GM19238 (cell line): ENCODE measurements around the gene NCDN.
A peak's percentile ranks its signal among the peaks of the same experiment; 100 is the strongest.
"Not testable (repeated sequence)": the region's sequence is repeated elsewhere in the genome, so short reads cannot be mapped to it uniquely, and the experiment has no call there.

ENCODE experiments used
- DNase-seq: peaks from one replicate; pipeline ENCODE4 v3.0.0; 2011; ENCODE audit warnings: low spot score; ENCODE audit not compliant: insufficient read length

NCDN gene

GRCh38 chr1:35568975-35569395 is 11.4 kb downstream of the NCDN start:
- DNase-seq: peak; percentile 83

- DNase-seq: no peak
Observed at GRCh38 chr1:35569936-35570335, 12.3 kb downstream of the NCDN start.

- no peak for DNase-seq
Observed at GRCh38 chr1:35570589-35571137, 13.1 kb downstream of the NCDN start.

GRCh38 chr1:35571263-35571662 is 13.7 kb downstream of the NCDN start:
- no peak for DNase-seq

GRCh38 chr1:35572296-35572695 is 14.7 kb downstream of the NCDN start:
- no peak for DNase-seq

- DNase-seq: no peak
Observed at GRCh38 chr1:35573198-35574124, 15.9 kb downstream of the NCDN start, which contains the start of gene TFAP2E. TFAP2E (plus strand) TSS chr1:35573314; CDS start chr1:35573578, 264 bp downstream.

GRCh38 chr1:35574125-35574654 is 16.6 kb downstream of the NCDN start:
- no peak for DNase-seq

GRCh38 chr1:35574655-35575415 is 17.2 kb downstream of the NCDN start:
- DNase-seq: no peak

- no peak for DNase-seq
Observed at GRCh38 chr1:35575416-35575958, 17.9 kb downstream of the NCDN start.

GRCh38 chr1:35576061-35576765 is 18.6 kb downstream of the NCDN start:
- no peak for DNase-seq

GRCh38 chr1:35576766-35577070 is 19.1 kb downstream of the NCDN start:
- DNase-seq: not testable (repeated sequence)

- DNase-seq: peak; percentile 87
Observed at GRCh38 chr1:35577071-35577998, 19.7 kb downstream of the NCDN start.

GRCh38 chr1:35580949-35581388 is 23.4 kb downstream of the NCDN start:
- DNase-seq: no peak

GRCh38 chr1:35581621-35582020 is 24.0 kb downstream of the NCDN start:
- DNase-seq: not testable (repeated sequence)

- DNase-seq: no peak
Observed at GRCh38 chr1:35585281-35585680, 27.7 kb downstream of the NCDN start.

GRCh38 chr1:35585805-35586204 is 28.2 kb downstream of the NCDN start:
- DNase-seq: not testable (repeated sequence)

GRCh38 chr1:35586808-35587207 is 29.2 kb downstream of the NCDN start:
- no peak for DNase-seq

GRCh38 chr1:35587736-35588135 is 30.1 kb downstream of the NCDN start:
- no peak for DNase-seq

- DNase-seq: no peak
Observed at GRCh38 chr1:35588197-35588910, 30.8 kb downstream of the NCDN start.
